Stimulated activated naive CD8-positive, alpha-beta T cell treated with anti-CD3 and anti-CD28 coated beads, Interleukin-15, Interleukin-2, amounts not matched to agents 100 U/mL and 50 U/mL, for 24 hours (primary cell): Measurements from ENCODE around the gene ACD.

Experiments used
- ATAC-seq: fragments of 150-1000 bp; cut with Tn5 transposase; one replicate; pipeline ENCODE4 v1.10.0; 2021
- DNase-seq: peaks from one replicate; pipeline ENCODE4 v3.0.0; 2021

The ACD gene

GRCh38 chr16:67661886-67662652, 2.0 kb upstream of the ACD start:
- ATAC-seq: no peak
- no peak for DNase-seq

GRCh38 chr16:67661101-67661761, 1.2 kb upstream of the ACD start:
- DNase-seq (peak; percentile 31), ATAC-seq (no peak)

DNA sequence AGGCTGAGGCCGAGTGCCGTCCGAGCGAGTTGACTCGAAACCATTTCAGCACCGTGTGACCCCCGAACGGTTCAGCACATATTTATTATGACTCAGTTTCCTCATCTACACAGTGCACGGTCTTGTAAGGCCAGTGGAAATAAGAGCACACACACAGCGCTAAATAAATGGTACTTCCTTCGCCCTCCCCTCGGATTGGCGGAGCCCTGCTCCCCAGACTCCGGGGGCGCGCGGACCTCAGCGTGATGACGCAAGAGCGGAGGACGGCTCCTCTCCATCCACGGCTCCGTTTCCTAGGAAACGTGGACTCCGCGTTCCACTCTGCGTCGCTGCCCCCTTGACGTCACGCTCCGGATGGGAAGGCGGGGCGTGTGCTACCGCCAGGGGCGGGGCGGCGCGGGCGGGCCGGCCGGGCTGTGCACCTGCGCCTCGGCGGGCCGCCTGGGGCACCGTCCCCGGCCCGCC, 536 bp upstream of the ACD start, which contains the start of gene PARD6A:
PARD6A (plus strand) TSS at position 397 of the 465 bp plus-strand sequence. CDS start 79 bp downstream, outside the sequence.
- ATAC-seq: peak; percentile 87

GRCh38 chr16:67658849-67659674, 998 bp downstream of the ACD start:
- ATAC-seq: no peak
- DNase-seq: no peak

More for the DNA sequence above, 536 bp upstream of the ACD start, which contains the start of gene PARD6A:
- peak; percentile 97 for DNase-seq

DNA sequence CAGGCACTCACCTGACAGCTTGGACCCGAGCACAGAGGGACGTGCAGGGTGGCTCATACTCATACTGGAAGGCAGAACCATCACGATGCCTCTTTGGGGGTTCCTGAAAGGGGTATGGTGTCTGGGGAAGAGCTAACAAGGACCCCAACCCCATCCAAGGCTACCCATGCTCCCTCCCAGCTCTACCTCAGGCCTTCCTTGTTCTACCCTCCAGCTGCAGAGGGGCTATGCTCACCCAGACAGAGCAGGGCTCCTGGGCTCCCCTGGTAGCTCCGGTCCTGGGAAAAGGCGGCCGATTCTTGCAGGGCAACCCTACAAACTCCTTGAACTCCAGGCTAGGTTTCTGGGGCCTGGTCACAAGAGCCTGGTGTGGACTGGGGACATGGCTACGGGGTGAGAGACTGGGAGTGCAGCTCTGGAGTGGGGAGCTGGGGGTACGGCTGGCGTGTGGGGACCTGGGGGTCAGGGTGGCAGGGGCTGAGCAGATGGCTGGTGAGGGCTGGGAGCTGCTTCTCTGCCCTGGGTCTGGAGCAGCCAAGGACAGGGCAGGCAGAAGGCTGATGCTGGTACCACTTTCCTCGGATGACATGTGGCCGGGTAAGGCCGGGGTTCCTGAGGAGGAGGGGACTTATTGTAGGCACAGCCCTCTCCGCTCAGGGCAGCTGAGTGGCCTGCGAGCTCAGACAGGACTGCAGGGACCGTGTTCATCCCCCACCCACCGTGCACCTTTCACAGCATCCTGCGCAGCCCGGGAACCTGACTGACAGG, 2.1 kb downstream of the ACD start:
- DNase-seq (no peak), ATAC-seq (no peak)

- no peak for DNase-seq
- no peak for ATAC-seq
Observed at GRCh38 chr16:67657017-67657608, 2.9 kb downstream of the ACD start.

DNA sequence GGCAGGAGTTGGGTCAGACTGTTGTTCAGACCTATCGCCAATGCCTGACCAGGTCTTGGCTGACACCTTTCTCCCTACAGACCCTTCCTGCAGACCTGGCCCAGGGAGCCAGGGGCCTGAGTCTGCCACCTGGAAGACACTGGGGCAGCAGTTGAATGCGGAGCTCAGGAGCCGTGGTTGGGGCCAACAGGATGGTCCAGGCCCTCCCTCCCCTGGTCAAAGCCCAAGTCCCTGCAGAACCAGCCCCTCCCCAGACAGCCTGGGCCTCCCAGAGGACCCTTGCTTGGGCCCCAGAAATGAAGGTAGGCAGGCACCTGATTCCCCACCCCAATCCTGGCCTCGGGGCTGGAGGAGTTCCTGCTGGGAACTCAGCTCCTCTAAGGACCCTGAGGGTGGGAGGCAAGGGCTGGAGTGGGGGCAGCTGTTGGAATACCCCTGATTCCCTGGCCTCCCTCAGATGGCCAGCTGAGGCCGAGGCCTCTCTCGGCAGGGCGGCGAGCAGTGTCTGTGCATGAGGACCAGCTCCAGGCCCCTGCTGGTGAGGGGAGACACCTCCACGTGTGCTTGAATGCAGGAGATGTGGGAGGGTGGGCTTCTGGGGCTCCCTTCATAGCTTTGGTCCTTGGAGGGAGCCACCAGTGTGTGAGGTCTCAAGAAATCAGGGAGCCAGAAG, 3.6 kb downstream of the ACD start:
- DNase-seq (no peak), ATAC-seq (no peak)

DNA sequence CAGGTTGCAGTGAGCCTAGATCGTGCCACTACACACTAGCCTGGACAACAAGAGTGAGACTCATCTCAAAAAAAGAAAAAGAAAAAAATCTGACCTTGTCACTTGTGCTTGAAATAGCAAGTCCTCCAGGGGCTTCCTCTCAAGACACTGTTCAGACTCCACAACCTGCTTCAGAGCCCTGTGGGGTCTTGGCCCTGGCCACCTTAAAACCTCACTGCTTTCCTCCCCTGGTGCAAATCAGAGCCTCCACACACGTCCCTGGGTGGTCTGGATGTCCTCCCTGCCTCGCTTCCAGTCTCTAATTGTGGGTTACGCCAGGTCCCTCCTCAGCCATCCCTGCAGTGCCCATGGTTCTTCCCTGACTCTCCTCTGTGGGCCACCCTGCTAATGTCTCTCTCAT, 4.7 kb downstream of the ACD start:
- ATAC-seq (no peak), DNase-seq (no peak)

- no peak for DNase-seq
Observed at GRCh38 chr16:67654403-67654911, 5.6 kb downstream of the ACD start.

GRCh38 chr16:67653789-67654402, 6.2 kb downstream of the ACD start:
- ATAC-seq (no peak), DNase-seq (no peak)

More at GRCh38 chr16:67654403-67654911, 5.6 kb downstream of the ACD start:
- no peak for ATAC-seq

DNA sequence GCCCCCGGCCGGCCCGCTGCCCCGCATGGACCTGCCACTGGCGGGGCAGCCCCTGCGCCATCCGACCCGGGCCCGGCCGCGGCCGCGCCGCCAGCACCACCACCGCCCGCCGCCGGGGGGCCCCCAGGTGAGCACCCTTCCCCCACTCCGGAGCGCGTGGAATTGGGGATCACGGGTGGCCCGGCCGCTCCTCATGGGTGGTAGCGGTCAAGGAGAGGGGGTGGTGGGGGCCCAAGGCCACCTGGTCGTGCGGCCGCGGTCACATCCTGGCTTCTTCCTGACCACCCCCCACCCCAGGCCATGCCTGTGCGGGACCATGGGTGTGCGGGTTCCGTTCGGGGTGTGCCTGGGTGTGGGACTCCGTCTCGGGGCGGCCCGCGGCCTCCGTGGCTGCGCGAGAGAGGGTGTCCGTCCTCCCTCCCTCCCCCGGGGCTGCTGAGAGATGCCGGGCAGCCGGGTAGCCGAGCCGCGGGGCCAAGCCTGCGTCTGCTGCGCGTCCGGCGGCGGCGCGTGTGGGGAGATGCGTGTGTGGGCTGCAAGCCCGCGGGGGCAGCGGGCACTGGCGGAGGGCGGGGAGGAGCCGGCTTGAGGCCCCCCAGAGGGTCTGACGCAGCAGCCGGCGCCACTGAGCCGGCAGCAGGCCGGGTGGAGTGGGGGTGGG, 6.8 kb downstream of the ACD start:
- DNase-seq: no peak

DNA sequence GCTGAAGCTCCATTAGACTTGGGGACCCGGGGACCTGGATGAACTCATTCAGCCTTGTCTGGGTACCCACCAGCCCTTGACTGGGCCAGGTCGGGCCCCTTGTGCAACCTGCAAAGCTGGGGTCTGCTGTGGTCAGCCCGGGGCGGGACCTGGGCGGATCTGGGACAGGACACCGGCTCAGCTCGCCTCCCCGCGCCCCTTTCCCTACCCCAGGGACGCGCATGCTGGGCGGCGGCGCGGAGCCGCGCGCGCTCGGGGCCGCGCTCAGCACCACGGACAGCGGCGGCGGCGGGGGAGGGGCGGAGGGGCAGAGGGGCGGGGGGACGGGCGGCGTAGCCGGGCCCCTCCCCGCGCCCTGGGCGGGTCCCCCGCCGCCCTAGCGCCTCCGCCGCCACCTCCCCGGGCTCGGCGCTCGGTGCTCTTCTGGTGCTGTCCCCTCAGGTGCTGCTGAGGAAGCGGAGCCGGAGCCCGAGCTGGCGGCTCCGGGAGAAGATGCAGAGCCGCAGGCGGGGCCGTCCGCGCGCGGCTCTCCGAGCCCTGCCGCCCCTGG, 7.4 kb downstream of the ACD start:
- no peak for ATAC-seq

More for the DNA sequence above, 6.8 kb downstream of the ACD start:
- ATAC-seq: no peak

DNA sequence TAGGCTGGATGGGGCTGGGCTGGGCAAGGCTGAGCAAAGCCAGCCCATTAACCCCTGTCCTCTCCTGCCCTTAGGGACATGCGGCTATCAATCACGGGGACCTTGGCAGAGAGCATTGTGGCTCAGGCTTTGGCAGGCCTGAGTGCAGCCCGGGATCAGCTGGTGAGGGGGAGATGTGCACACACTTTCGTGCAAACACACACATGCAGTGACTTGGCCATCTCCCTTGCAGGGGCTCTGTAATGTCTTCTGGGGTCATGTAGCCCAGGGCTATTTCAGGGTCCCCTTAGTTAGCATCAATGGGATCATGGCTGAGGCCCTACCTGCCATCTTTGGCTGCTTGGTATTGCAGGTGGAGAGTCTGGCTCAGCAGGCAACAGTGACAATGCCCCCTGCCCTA, 8.2 kb downstream of the ACD start:
- ATAC-seq: no peak
- no peak for DNase-seq

More for the DNA sequence above, 7.4 kb downstream of the ACD start:
- DNase-seq: no peak

- DNase-seq: no peak
- ATAC-seq: no peak
Observed at GRCh38 chr16:67651039-67651438, 9.0 kb downstream of the ACD start.

DNA sequence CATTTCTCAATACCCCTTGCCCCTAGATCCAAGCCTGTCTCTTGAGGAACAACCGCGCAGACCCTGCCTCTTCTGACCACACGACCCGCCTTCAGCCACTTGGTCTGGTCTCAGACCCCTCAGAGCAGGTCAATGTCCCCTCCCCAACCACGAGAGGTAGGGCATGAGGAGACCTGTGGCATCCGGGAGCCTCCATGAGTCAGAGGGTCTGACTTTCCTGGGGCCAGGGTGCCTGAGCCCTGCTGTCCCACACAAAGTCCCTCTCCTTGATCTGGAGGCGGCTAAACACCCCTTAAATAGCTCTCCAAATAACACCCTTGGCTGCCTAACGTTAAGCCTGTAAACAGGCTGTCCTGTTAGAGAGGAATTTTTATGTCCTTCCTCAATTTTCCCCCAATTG, 10.0 kb downstream of the ACD start:
- no peak for DNase-seq
- ATAC-seq: no peak

- ATAC-seq (no peak), DNase-seq (no peak)
Observed at GRCh38 chr16:67649494-67649931, 10.5 kb downstream of the ACD start.

DNA sequence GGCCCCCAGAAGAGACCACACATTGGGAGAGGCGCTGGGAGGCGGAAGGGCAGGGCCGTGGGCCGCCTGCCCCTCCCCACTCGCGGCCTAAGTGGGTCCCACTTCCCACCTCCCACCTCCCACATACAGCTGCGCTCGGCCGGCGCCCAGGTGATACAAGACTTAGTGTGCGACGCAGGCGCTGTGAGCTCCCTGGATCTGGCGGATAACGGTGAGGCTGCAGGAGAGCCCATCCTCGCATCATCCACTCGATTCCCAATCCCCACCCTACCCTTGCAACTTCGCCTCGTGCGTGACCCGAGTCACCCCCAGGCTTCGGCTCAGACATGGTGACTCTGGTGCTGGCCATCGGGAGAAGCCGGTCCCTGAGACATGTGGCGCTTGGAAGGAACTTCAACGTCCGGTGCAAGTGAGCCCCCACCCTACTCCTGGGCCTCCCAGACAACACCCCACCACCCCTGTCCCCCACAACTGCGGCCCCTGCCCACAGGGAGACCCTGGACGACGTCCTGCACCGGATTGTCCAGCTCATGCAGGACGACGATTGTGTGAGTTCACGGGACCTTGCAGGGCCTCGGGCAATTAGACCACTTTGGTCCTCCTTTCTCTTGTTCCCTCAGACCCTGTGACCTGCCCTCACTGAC, 11.2 kb downstream of the ACD start:
- ATAC-seq: no peak

GRCh38 chr16:67648088-67648763, 11.8 kb downstream of the ACD start:
- DNase-seq: no peak
- no peak for ATAC-seq

More for the DNA sequence above, 11.2 kb downstream of the ACD start:
- DNase-seq: no peak
